ENCODE results near the gene MSL1. TPM values are rescaled to one million over a fixed set of nuclear protein-coding genes. Genes with fewer than 3 reads are reported as not detected.

Gene MSL1
- total and polyA plus RNA-seq, 9 of the 15 experiments (the other 6 are each of a cell fraction or from before 2014, with no cell fraction given): 13.8 to 120 (median 61.9) TPM

GRCh38 chr17:40124279-40125141 is 2.7 kb downstream of the MSL1 start (continued):
- TF ChIP-seq E2F1 (CRISPR knock-in tag; IDR thresholded peaks at IDR 0.05) (no peak), ZNF324 (CRISPR knock-in tag; IDR thresholded peaks at IDR 0.05) (no peak), CCNT2 (IDR thresholded peaks at IDR 0.05; ENCODE audit: borderline replicate concordance, extremely low read depth, insufficient read length, low read depth, low read length) (no peak), WHSC1 (IDR thresholded peaks at IDR 0.05; ENCODE audit: low read length) (no peak), PHB2 (IDR thresholded peaks at IDR 0.05; ENCODE audit: low read depth) (no peak), MLLT1 (IDR thresholded peaks at IDR 0.05) (peak; percentile 52 to 56; a peak in 2 of 4 replicates), SMARCA4 (IDR thresholded peaks at IDR 0.05) (no peak), MTA2 (IDR thresholded peaks at IDR 0.05; ENCODE audit: low read depth) (no peak), E4F1 (CRISPR knock-in tag; IDR thresholded peaks at IDR 0.05; ENCODE audit: borderline replicate concordance) (no peak), ZNF354B (CRISPR knock-in tag; IDR thresholded peaks at IDR 0.05) (no peak), CBX5 (IDR thresholded peaks at IDR 0.05; ENCODE audit: borderline replicate concordance, low read depth) (no peak), C11orf30 (IDR thresholded peaks at IDR 0.05; ENCODE audit: low read depth) (no peak), CEBPG (CRISPR knock-in tag; IDR thresholded peaks at IDR 0.05) (no peak), CEBPG (tag; conservative IDR thresholded peaks at IDR 0.05 in 1 of 2, IDR thresholded peaks at IDR 0.05 in 1 of 2) (no peak)
- TF ChIP-seq, protein P1, sequence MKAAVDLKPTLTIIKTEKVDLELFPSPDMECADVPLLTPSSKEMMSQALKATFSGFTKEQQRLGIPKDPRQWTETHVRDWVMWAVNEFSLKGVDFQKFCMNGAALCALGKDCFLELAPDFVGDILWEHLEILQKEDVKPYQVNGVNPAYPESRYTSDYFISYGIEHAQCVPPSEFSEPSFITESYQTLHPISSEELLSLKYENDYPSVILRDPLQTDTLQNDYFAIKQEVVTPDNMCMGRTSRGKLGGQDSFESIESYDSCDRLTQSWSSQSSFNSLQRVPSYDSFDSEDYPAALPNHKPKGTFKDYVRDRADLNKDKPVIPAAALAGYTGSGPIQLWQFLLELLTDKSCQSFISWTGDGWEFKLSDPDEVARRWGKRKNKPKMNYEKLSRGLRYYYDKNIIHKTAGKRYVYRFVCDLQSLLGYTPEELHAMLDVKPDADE (conservative IDR thresholded peaks at IDR 0.05; ENCODE audit: control insufficient read depth, low read depth, low read length): no peak
- TF ChIP-seq, protein P2, sequence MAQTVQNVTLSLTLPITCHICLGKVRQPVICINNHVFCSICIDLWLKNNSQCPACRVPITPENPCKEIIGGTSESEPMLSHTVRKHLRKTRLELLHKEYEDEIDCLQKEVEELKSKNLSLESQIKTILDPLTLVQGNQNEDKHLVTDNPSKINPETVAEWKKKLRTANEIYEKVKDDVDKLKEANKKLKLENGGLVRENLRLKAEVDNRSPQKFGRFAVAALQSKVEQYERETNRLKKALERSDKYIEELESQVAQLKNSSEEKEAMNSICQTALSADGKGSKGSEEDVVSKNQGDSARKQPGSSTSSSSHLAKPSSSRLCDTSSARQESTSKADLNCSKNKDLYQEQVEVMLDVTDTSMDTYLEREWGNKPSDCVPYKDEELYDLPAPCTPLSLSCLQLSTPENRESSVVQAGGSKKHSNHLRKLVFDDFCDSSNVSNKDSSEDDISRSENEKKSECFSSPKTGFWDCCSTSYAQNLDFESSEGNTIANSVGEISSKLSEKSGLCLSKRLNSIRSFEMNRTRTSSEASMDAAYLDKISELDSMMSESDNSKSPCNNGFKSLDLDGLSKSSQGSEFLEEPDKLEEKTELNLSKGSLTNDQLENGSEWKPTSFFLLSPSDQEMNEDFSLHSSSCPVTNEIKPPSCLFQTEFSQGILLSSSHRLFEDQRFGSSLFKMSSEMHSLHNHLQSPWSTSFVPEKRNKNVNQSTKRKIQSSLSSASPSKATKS (CRISPR knock-in tag; IDR thresholded peaks at IDR 0.05): no peak
- TF ChIP-seq, protein P3, sequence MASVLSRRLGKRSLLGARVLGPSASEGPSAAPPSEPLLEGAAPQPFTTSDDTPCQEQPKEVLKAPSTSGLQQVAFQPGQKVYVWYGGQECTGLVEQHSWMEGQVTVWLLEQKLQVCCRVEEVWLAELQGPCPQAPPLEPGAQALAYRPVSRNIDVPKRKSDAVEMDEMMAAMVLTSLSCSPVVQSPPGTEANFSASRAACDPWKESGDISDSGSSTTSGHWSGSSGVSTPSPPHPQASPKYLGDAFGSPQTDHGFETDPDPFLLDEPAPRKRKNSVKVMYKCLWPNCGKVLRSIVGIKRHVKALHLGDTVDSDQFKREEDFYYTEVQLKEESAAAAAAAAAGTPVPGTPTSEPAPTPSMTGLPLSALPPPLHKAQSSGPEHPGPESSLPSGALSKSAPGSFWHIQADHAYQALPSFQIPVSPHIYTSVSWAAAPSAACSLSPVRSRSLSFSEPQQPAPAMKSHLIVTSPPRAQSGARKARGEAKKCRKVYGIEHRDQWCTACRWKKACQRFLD (CRISPR knock-in tag; IDR thresholded peaks at IDR 0.05): 0 out of 2 replicates have a peak, but pooled peaks have one; percentile 35
